HuH-7 (cell line): ENCODE data around the gene PSAP.

Source experiments
- DNase-seq: peaks from one replicate; pipeline ENCODE4 v3.0.0; 2011; ENCODE audit warnings: low spot score

Gene PSAP

GRCh38 chr10:71807557-71808510, 43.2 kb downstream of the PSAP start:
- DNase-seq: no peak

DNA sequence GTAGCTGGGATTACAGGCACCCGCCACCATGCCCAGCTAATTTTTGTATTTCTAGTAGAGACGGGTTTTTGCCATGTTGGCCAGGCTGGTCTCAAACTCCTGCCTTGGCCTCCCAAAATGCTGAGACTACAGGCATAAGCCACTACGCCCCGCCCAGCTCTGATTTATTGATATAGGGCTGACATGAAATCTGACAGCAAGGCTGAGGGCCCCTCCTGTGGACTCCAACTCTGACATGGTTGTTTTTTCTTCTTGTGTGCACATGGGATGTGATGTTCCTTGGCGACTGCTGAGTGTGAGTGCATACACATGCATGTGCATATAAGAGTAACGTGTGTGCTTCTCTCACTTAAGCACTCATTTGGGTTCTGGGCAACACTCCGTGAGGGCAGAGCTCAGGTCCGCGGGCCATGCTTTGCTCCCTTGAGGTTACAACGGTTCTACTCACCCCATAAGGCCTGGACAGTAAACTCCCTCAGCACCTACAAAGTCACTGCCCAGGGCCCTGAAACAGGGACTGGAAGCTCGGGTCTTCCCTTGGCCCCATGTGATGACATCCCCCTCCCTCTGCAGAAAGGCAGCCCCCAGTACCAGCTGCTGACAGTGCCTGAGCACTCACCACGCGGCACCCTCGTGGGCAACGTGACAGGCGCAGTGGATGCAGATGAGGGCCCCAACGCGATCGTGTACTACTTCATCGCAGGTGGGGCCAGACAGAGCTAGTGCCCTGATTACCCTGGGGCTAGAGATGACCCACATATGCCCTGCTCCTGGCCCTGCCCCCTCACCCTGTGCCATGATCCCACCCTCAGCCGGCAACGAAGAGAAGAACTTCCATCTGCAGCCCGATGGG, 44.1 kb downstream of the PSAP start:
- no peak for DNase-seq

- DNase-seq: no peak
Observed at GRCh38 chr10:71805776-71806703, 45.0 kb downstream of the PSAP start.

- DNase-seq: no peak
Observed at GRCh38 chr10:71804077-71804476, 47.0 kb downstream of the PSAP start.

DNA sequence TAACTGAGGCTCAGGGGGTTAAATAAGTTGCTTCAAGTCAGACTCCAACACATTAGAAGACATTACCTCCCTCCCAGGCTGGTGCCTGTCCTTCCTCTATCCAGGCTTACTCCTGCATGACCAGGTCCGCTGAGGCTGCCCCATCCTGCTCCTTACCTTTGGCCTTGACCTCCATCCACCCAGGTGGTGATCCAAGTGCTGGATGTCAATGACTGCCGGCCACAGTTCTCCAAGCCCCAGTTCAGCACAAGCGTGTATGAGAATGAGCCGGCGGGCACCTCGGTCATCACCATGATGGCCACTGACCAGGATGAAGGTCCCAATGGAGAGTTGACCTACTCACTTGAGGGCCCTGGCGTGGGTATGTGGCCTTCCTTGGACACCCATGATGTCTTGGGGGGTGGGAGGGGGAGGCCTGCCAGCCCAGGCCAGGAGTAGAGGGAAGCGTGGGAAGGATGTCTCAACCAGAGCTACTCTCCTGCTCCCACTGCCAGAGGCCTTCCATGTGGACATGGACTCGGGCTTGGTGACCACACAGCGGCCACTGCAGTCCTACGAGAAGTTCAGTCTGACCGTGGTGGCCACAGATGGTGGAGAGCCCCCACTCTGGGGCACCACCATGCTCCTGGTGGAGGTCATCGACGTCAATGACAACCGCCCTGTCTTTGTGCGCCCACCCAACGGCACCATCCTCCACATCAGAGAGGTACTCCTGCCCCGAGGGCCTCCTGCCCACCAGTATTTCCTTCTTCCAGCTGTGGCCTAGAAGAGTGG, 48.1 kb downstream of the PSAP start:
- no peak for DNase-seq

DNA sequence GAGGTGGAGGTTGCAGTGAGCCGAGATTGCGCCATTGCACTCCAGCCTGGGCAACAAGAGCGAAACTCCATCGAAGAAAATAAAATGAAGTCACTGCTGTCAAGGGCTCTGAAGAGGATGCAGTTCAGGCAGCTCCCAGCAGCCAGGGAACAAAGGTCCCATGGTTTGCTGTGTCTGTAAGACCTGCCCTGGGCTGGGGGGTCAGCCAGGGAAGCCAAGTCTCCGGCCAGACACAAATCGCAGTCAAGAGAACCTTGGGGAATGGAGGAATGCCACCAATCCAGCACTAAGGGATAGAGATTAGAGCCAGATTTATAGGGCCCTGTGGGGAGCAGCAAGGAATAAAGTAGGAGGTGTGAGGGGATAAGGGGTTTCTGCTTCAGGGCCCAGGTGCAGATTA, 48.8 kb downstream of the PSAP start:
- DNase-seq: no peak

GRCh38 chr10:71801361-71801760, 49.7 kb downstream of the PSAP start:
- no peak for DNase-seq

DNA sequence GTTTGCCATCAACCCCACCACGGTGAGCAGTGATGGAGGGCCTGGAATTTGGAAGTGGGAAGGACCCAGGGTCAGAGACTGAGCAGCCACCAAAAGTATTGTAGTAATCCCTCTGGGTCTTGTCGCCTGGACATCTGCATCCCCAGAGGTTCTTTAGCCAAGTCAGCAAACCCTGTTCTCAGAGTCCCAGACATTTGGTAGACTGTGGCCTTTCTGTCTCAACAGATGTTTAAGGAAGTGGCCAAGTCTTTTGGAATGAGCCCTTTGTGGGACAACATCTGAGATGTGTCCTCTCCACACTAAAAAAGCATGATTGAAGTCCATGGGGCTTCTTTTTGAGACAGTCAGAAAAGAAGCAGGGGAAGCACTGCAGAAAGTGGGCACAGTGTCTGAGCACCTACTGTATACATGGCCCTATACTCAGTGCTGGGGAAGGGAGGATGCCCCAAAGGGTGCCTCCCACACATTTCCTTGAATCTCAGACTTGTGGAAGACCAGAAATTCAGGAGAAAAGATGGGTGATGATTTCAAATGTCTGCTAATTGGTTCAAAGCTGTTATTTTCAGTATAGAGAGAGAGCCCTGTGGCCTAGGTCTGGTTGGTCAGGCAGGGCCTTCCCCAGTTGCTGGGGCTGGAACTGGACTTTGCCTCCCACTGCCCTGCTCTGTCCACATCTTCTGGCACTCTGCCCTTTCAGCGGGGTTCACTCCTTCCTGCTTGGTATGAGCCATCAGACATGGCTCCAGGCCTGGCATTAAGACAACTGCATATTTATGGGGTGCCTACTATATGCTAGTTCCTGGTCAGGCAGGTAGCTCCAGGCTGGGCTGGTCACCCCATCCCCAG, 51.2 kb downstream of the PSAP start:
- no peak for DNase-seq

- DNase-seq: no peak
Observed at GRCh38 chr10:71799112-71799511, 51.9 kb downstream of the PSAP start.

GRCh38 chr10:71798308-71798624, 52.8 kb downstream of the PSAP start:
- no peak for DNase-seq

GRCh38 chr10:71797533-71798307, 53.3 kb downstream of the PSAP start:
- DNase-seq: no peak

DNA sequence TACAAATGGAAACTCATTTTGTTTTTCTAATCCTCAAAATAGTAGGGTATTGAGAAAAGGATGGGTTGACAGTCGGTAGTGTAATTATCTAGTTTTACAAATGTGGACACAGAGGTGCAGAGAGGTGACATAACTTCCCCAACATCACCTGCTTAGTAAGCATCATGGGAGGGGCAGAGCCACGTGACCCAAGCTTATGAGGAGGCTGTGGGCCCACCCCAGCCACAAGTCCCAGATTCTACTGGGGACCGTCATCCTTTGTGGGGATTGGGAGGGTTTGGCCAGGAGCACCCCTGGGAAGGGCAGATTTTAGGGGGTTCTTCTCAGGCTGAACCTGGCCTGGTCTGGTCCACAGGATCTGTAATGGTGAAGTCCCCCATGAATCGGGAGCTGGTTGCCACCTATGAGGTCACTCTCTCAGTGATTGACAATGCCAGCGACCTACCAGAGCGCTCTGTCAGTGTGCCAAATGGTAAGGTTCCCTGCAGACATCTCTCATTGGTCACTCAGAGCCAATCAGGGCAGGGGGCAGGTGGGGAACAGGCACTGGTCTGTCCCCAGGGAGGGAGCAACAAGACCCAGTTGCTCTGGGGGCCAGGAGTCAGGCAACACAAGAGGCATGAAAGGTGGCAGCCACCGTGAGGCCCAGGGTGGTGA, 54.2 kb downstream of the PSAP start:
- no peak for DNase-seq

DNA sequence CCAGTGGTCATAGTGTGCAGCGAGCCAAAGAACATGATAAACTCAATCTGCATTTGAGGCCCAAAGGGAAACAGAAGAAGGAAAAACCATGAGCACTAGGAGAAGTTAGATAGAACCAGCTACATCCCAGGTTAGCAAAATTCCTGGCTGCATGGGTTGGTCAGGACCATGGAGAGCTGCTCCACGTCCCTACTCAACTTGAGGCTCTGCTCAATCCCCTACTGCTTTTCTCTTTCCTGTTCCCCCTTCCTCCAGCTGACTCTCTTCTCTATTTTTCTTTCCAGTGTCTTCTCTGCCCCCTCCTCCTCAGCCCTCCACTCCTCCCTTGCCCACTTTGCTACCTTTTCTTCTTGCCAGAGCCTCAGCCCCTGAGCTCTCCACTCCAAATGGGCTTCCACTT, 55.8 kb downstream of the PSAP start:
- DNase-seq: peak; percentile 49

GRCh38 chr10:71790749-71791440, 60.2 kb downstream of the PSAP start:
- no peak for DNase-seq

DNA sequence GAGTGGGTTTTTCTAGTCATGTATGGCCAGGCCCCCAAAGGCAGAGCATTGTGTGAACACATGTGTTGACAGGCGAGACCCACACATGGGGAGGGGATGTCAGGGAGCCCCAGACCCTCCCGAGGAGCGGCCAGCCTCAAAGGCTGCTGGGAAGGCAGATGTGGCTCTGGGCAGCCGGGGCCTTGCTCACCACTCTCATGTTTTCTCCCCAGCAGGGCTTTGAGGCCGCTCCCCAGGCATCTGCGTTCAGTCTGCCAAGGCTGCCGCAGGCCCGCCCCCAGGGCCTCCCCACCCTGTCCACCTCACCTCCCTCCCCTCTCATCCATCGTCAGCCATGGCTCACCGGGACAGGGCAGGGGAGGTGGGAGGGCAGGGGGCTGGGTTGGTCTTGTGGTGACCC, 61.2 kb downstream of the PSAP start:
- DNase-seq: no peak

GRCh38 chr10:71788954-71789353, 62.1 kb downstream of the PSAP start:
- no peak for DNase-seq

GRCh38 chr10:71784679-71785272, 66.3 kb downstream of the PSAP start:
- no peak for DNase-seq
